ENCODE data around the gene INPP5J. TPM values are rescaled to one million over a fixed set of nuclear protein-coding genes. Genes with fewer than 3 reads are reported as not detected.
A peak's percentile ranks its signal among the peaks of the same experiment; 100 is the strongest.

The INPP5J gene
- total RNA-seq, 1 experiment from 2014 or later: 4.2 TPM

DNA sequence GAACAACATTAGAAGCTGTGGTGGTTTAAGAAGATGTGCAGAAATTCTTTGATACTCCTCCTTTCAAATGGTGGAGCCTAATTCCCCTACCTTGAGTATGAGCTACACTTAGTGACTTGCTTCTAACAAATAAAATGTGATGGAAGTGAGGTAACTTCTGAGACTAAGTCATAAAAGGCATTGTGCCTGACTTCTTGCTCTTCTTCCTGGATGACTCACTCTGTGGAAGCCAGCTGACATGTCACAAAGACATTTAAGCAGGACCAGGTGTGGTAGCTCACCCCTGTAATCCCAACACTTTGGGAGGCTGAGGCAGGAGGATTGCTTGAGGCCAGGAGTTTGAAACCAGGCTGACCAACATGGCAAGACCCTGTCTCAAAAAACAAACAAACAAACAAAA is 21.5 kb downstream of the INPP5J start:
- no TSS peak for BruUV-seq (replicated peaks)
- H3K27me3 Mint-ChIP-seq (ENCODE audit: unreplicated experiment): peaks cover 48% of the 10 kb centered on the region
- no peak overlapping the region for H3K4me3 Mint-ChIP-seq (ENCODE audit: low read depth, unreplicated experiment)
- intact Hi-C loops (cut with micrococcal nuclease; ENCODE audit: unreplicated experiment): no loop called here
- CTCF ChIA-PET: interaction anchor here (1.0 kb wide), 1 partner anchor 37 kb away, joined by 7 read pairs; the partner anchor contains the start of gene SELENOM
- no peak for DNase-seq
- no peak overlapping the region for H3K27ac Mint-ChIP-seq (ENCODE audit: unreplicated experiment)
- TF ChIP-seq, protein P1, sequence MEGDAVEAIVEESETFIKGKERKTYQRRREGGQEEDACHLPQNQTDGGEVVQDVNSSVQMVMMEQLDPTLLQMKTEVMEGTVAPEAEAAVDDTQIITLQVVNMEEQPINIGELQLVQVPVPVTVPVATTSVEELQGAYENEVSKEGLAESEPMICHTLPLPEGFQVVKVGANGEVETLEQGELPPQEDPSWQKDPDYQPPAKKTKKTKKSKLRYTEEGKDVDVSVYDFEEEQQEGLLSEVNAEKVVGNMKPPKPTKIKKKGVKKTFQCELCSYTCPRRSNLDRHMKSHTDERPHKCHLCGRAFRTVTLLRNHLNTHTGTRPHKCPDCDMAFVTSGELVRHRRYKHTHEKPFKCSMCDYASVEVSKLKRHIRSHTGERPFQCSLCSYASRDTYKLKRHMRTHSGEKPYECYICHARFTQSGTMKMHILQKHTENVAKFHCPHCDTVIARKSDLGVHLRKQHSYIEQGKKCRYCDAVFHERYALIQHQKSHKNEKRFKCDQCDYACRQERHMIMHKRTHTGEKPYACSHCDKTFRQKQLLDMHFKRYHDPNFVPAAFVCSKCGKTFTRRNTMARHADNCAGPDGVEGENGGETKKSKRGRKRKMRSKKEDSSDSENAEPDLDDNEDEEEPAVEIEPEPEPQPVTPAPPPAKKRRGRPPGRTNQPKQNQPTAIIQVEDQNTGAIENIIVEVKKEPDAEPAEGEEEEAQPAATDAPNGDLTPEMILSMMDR (IDR thresholded peaks at IDR 0.05; ENCODE audit: unreplicated experiment): no peak
- no peaks in the 10 kb centered on the region for H3K9me3 Mint-ChIP-seq (ENCODE audit: low read depth, unreplicated experiment)
- H3K4me1 Mint-ChIP-seq (ENCODE audit: low read depth, unreplicated experiment): peaks cover 4% of the 10 kb centered on the region
- no peaks in the 10 kb centered on the region for H3K36me3 Mint-ChIP-seq (ENCODE audit: insufficient read depth, unreplicated experiment)

DNA sequence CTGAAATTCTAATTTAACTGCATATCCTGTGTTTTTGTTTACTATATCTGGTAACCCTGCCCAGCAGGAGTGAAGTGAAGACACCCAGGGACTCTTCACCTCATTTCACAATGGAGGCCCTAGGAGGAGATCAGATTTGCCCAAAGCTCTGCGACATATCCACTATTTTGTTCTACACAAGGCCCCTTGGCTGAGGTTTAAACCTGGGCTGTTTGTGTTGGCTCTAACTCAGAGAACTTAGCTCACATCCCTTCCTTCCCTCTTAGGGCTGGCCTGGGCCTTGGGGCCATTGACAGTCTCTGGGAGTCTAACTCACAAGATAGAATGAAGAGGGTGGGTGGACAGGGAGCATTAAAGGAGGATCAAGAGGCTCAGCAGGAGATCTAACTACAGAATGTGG is 25.7 kb downstream of the INPP5J start:
- Mint-ChIP-seq H3K4me3 (ENCODE audit: low read depth, unreplicated experiment) (no peak overlapping the region), H3K36me3 (ENCODE audit: insufficient read depth, unreplicated experiment) (no peaks in the 10 kb centered on the region), H3K4me1 (ENCODE audit: low read depth, unreplicated experiment) (peaks cover 10% of the 10 kb centered on the region), H3K27me3 (ENCODE audit: unreplicated experiment) (peaks cover 6% of the 10 kb centered on the region), H3K27ac (ENCODE audit: unreplicated experiment) (no peak overlapping the region), H3K9me3 (ENCODE audit: low read depth, unreplicated experiment) (no peaks in the 10 kb centered on the region)
- DNase-seq: no peak
- intact Hi-C loops (cut with micrococcal nuclease; ENCODE audit: unreplicated experiment): loop anchor here (2.0 kb wide), 2 partner anchors 202 to 386 kb away; no protein-coding TSS in a partner anchor
- BruUV-seq (replicated peaks): no TSS peak
- CTCF ChIA-PET: interaction anchor here (1.0 to 2.1 kb wide), 3 partner anchors 40 to 227 kb away, joined by 3 to 12 read pairs (median 6); partner anchors contain the start of gene SELENOM
- TF ChIP-seq, protein P1 (IDR thresholded peaks at IDR 0.05; ENCODE audit: unreplicated experiment): no peak

DNA sequence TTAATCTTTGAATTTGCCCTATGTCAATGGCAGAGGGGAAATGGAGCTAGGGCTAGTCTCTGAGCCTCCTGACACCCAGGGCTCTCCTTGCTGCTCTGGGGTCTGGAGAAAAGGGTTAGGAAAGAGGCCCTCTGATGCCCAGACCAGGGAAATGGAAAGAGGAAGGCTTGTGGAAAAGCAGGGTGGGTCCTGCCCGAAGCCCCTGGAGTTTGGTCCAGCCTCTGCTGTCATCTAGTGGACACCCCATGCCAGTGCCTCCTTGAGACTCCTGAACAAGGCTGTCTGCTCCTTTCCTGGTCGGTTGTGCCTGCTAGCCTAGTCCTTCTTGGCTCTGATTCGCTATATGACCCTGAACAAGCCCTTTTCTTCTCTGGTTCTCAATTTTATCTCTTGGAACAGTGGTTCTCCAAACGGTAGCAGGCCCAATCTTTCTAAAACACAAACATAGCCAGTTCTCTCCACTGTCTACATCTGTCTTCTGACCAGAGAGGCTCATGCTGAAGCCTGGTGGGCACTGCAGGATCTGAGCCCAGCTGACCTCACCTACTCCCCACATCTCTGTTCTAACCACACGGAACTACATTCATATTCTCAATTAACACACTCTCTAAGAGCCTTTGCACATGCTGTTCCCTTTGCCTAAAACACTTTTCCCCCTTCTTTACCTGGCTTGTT is 26.3 kb downstream of the INPP5J start:
- TF ChIP-seq, protein P1 (IDR thresholded peaks at IDR 0.05; ENCODE audit: unreplicated experiment): peak; percentile 89
- intact Hi-C loops (cut with micrococcal nuclease; ENCODE audit: unreplicated experiment): loop anchor here (1.0 to 2.0 kb wide), 3 partner anchors 42 to 386 kb away; partner anchors contain the start of gene SELENOM
- peaks cover 10% of the 10 kb centered on the region for H3K4me1 Mint-ChIP-seq (ENCODE audit: low read depth, unreplicated experiment)
- no peaks in the 10 kb centered on the region for H3K36me3 Mint-ChIP-seq (ENCODE audit: insufficient read depth, unreplicated experiment)
- peak; percentile 78 for DNase-seq
- CTCF ChIA-PET: interaction anchor here (1.4 to 2.1 kb wide), 2 partner anchors 41 to 60 kb away, joined by 3 to 12 read pairs; partner anchors contain the start of gene SELENOM
- BruUV-seq (replicated peaks): no TSS peak
- no peak overlapping the region for H3K4me3 Mint-ChIP-seq (ENCODE audit: low read depth, unreplicated experiment)
- no peak overlapping the region for H3K27ac Mint-ChIP-seq (ENCODE audit: unreplicated experiment)
- no peaks in the 10 kb centered on the region for H3K9me3 Mint-ChIP-seq (ENCODE audit: low read depth, unreplicated experiment)
- no peaks in the 10 kb centered on the region for H3K27me3 Mint-ChIP-seq (ENCODE audit: unreplicated experiment)

DNA sequence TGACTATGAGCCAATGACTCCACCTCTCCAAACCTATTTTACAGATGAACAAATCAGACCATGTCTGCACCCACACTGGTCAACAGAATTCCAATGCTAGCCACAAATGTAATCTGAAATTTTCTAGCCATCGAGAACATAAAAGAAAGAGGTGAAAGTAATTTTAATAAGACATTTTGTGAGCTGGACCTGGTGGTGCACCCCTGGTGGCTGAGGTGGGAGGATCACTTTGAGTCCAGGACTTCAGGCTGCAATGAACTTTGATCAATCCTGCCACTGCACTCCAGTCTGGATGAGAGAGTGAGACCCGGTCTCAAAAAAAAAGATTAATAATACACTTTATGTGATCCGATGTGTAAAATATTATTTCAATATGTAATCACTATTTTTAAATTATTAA is 27.8 kb downstream of the INPP5J start:
- BruUV-seq (replicated peaks): no TSS peak
- Mint-ChIP-seq H3K27me3 (ENCODE audit: unreplicated experiment) (no peaks in the 10 kb centered on the region), H3K36me3 (ENCODE audit: insufficient read depth, unreplicated experiment) (no peaks in the 10 kb centered on the region), H3K27ac (ENCODE audit: unreplicated experiment) (no peak overlapping the region), H3K4me1 (ENCODE audit: low read depth, unreplicated experiment) (peaks cover 10% of the 10 kb centered on the region), H3K9me3 (ENCODE audit: low read depth, unreplicated experiment) (no peaks in the 10 kb centered on the region), H3K4me3 (ENCODE audit: low read depth, unreplicated experiment) (no peak overlapping the region)
- CTCF ChIA-PET: interaction anchor here (0.6 to 0.8 kb wide), 3 partner anchors 43 to 133 kb away, joined by 3 read pairs; partner anchors contain the start of gene SELENOM
- DNase-seq: peak; percentile 39
- TF ChIP-seq, protein P1 (IDR thresholded peaks at IDR 0.05; ENCODE audit: unreplicated experiment): peak; percentile 14
- intact Hi-C loops (cut with micrococcal nuclease; ENCODE audit: unreplicated experiment): no loop called here

Measured in Calu3 (cell line).